Large intestine (tissue), 3 donors: ENCODE measurements around the gene CCDC174. TPM values are rescaled to one million over a fixed set of nuclear protein-coding genes. Genes with fewer than 3 reads are reported as not detected.
A peak's percentile ranks its signal among the peaks of the same experiment; 100 is the strongest.

Source experiments
- DNase-seq, 2 donors: peaks; one replicate each; pipeline versions ENCODE4 v3.0.0 to v3.0.0-alpha.2; 2013
- H3K27ac ChIP-seq: one replicate; pipeline ENCODE4 v1.5.1; 2013; ENCODE audit warnings: low read length
- H3K27me3 ChIP-seq: 2 replicates; pipeline ENCODE4 v1.6.1; 2013; ENCODE audit warnings: low read length; ENCODE audit not compliant: control insufficient read depth, insufficient read depth
- H3K36me3 ChIP-seq: 2 replicates; pipeline ENCODE4 v1.6.1; 2013; ENCODE audit warnings: low read length; ENCODE audit not compliant: control insufficient read depth, insufficient read depth
- H3K4me1 ChIP-seq: one replicate; pipeline ENCODE4 v1.6.1; 2013; ENCODE audit warnings: low read length; ENCODE audit not compliant: control insufficient read depth, insufficient read depth
- H3K4me3 ChIP-seq: one replicate; pipeline ENCODE4 v1.5.1; 2013; ENCODE audit warnings: low read length
- H3K9me3 ChIP-seq: one replicate; pipeline ENCODE4 v1.6.1; 2013; ENCODE audit warnings: mild to moderate bottlenecking, low read depth, low read length, moderate library complexity; ENCODE audit not compliant: control insufficient read depth
- WGBS: methylation state at CpG from one replicate; pipeline ENCODE4 v1.1.5; 2013; ENCODE audit warnings: low lambda C conversion rate; ENCODE audit not compliant: insufficient coverage; 5-methylcytosine and 5-hydroxymethylcytosine counted together
- polyA plus RNA-seq: library from polyadenylated mRNA; unstranded; fragments of 120-200 nt; gene quantifications from one replicate; pipeline ENCODE4 v1.2.1, GENCODE V29; 2013

The CCDC174 gene
- polyA plus RNA-seq, 1 donor, result 23.8 TPM

DNA sequence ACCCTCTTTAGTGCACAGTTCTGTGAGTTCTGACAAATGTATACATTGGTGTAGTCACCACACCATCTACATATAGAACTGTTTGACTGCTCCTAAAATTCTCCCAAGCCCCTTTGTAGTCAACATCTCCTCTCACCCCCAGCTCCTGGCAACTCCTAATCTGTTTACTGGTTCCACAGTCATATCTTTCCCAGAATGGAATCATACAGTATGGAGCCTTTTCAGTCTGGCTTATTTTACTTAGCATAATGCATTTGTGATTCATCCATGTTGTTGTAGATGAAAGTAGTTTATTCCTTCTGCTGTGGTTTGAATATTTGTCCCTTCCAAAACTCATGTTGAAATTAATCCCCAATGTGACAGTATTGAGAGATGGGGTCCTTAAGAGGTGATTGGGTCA, 41.6 kb upstream of the CCDC174 start:
- H3K4me1 ChIP-seq, result no peaks in the 10 kb centered on the region
- H3K9me3 ChIP-seq, result no peaks in the 10 kb centered on the region
- DNase-seq, result no peak
- H3K27me3 ChIP-seq, result peaks cover 48% of the 10 kb centered on the region
- no peak overlapping the region for H3K27ac ChIP-seq
- no peak overlapping the region for H3K4me3 ChIP-seq
- H3K36me3 ChIP-seq, result no peaks in the 10 kb centered on the region

DNA sequence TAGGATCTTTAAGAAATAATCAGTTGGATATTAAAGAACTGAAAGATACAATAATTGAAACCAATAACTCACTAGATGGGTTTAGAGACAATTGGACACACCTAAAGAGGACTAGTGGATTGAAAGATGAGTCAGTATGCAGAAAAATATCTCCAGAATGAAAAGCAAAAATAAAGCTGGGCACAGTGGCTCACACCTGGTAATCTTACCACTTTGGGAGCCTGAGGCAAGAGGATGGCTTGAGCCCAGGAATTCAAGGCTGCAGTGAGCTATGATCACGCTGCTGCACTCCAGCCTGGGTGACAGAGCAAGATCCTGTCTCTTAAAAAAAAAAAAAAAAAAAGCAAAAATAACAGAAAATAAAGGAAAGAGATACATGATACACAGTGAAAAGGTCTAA, 37.4 kb upstream of the CCDC174 start:
- WGBS, result no CpG with 5 or more reads among the region's 1 CpG
- no peak for DNase-seq
- H3K4me1 ChIP-seq, result no peaks in the 10 kb centered on the region
- no peak overlapping the region for H3K4me3 ChIP-seq
- H3K9me3 ChIP-seq, result no peaks in the 10 kb centered on the region
- no peaks in the 10 kb centered on the region for H3K36me3 ChIP-seq
- no peak overlapping the region for H3K27ac ChIP-seq
- H3K27me3 ChIP-seq, result peaks cover 29% of the 10 kb centered on the region

DNA sequence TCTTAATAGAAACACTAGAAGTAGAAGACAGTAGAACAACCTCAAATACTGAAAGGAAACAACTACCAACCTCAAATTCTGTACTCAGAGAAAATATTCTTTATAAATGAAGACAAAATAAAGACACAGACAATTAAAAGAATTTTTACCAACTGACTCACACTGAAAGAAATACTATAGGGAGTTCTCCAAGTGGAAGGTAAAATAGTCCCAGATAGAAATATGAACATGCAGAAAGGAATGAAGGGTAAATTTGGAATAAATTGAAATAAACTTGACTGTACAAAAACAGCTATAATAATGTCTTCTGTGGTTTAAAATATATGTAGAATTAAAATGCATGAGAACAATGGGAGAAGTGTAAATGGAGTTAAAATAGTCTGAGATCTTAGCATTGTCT, 36.7 kb upstream of the CCDC174 start:
- DNase-seq, result no peak
- Histone ChIP-seq H3K9me3 (no peaks in the 10 kb centered on the region), H3K4me3 (no peak overlapping the region), H3K27me3 (peaks cover 26% of the 10 kb centered on the region), H3K4me1 (no peaks in the 10 kb centered on the region), H3K36me3 (no peaks in the 10 kb centered on the region), H3K27ac (no peak overlapping the region)

DNA sequence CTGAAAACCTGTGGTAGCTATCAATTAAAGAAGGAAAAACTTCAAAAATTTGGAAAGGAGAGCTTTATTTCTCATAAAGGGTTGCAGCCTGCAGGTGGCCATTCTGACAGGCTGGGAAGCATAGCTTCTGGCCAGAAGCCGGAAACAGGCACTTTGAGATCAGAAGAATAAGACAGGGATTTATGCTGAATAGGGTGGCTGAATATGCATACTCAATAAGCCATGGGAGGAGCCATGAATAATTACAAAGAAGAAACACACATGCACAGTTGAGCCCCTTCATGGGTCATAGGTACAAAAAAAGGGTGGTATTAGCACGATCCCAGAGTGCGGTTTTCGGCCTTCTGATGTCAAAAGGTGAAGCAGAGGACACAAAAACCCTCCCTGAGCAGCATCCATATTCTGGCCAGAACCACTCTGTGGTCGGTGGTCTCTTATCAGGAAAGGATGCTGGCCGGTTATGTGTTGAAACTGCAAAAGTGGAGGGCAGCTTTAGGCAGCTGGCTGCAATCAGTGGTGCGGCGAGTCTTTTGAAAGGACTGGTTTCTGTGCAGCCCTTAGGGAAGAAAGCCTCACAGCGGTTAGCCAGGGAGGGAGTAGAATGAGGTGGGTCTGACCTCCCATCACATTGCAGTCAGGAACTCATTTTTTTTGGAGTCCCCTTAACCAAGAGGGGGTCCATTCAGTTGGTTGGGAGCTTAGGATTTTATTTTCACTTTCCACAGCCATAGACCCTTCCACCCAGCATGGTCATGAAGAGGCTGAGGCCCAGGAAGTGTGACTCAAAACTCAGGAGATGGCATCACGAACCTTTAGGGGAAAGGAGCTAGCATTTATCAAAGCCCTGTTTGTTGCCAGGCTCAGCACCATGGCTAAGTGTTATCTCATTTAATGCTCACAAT, 34.7 kb upstream of the CCDC174 start:
- no peak for DNase-seq
- Histone ChIP-seq H3K4me1 (no peaks in the 10 kb centered on the region), H3K9me3 (no peaks in the 10 kb centered on the region), H3K36me3 (no peaks in the 10 kb centered on the region), H3K27me3 (peaks cover 21% of the 10 kb centered on the region), H3K4me3 (no peak overlapping the region), H3K27ac (no peak overlapping the region)
- no CpG with 5 or more reads among the region's 10 CpGs for WGBS

DNA sequence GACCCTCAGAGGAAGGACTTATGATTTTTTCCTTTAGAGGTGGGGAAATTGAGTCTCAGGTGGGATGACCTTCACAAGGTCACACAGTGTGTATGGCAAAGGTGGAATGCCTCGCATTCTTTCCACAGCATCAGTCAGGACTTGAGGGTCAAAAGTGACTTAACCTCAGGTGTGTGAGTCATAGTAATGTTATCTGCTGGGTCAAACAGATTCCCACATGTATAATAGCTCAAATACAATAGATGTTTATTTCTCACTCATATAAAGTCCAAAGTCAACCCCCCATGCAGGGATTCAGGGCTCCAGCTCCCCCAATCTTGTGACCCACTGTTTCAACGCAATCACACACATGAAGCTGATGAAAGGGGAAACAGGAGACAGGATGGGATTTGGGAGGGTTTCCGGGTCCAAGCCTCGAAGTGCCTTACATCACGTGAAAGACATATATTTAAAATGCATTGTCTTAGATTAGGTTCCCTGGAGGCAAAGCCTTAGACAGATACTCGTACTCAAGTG, 34.0 kb upstream of the CCDC174 start:
- no peak for DNase-seq
- Histone ChIP-seq H3K27me3 (peaks cover 19% of the 10 kb centered on the region), H3K36me3 (no peaks in the 10 kb centered on the region), H3K9me3 (no peaks in the 10 kb centered on the region), H3K27ac (no peak overlapping the region), H3K4me3 (no peak overlapping the region), H3K4me1 (no peaks in the 10 kb centered on the region)
- 0% methylated on average over 1 of the region's 6 CpGs for WGBS

DNA sequence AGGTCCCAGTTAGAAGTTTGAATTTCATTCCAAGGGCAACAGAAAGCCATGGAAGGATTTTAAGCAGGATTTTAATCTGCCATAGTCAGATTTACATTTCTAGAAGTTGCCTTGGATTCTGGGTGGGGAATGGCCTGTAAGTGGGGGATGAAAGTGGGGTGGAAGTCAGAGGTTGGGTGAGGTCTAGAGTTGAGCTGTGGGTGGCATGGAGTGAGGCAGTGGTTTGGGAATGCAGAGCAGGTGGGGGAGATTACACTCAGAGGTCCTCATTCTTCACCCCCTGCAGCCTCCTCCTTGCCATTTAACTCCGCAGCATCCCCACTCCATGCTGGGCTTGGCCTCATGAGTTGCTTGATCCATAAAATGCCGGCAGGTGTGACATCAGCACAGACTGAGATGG, 32.0 kb upstream of the CCDC174 start:
- no peaks in the 10 kb centered on the region for H3K9me3 ChIP-seq
- H3K27me3 ChIP-seq, result peaks cover 20% of the 10 kb centered on the region
- no CpG with 5 or more reads among the region's 2 CpGs for WGBS
- no peaks in the 10 kb centered on the region for H3K4me1 ChIP-seq
- no peak for DNase-seq
- H3K36me3 ChIP-seq, result no peaks in the 10 kb centered on the region
- no peak overlapping the region for H3K27ac ChIP-seq
- H3K4me3 ChIP-seq, result no peak overlapping the region

DNA sequence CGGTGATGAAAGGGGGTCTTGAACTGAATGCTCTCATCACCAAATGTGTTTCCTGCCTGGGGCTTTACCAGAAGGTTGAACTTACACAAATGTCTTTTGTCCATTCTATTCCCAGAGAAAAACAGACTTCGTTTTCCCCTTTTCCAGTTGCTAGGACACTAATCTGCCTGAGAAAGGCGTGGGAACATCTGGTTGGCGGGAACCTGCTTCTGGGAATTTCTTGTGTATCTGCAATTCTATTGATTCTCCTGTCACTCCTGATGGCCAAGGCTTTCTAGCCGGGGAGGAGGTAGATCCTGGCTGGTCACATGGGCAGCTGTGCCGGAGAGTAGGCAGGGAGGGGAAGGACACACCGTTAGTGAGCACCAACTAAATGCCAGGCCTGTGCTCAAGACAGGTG, 31.1 kb upstream of the CCDC174 start:
- H3K4me1 ChIP-seq, result no peaks in the 10 kb centered on the region
- no peaks in the 10 kb centered on the region for H3K36me3 ChIP-seq
- no peaks in the 10 kb centered on the region for H3K9me3 ChIP-seq
- H3K27me3 ChIP-seq, result peaks cover 18% of the 10 kb centered on the region
- 20% methylated on average over 1 of the region's 7 CpGs for WGBS
- H3K27ac ChIP-seq, result no peak overlapping the region
- no peak overlapping the region for H3K4me3 ChIP-seq
- peak in 1 of 2 donors; percentile 8 for DNase-seq

DNA sequence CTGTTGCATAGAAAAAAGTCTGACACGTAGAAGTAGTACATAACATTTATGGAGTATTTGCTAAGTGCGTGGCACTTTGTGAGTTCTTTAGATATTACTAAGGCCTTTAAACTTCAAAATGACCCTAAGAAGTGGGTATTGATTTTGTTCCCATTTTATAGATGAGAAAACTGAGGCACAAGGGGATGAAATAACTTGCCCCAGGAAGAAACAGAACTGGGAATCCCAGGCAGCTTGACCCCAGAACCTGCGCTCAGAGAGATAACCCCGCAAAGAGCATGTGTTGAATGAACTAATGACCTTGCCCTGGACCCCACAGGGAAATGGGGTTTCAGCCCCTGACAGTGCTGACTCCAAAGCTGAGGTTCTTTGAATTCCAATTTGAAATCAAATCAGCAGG, 30.5 kb upstream of the CCDC174 start:
- no CpG with 5 or more reads among the region's 4 CpGs for WGBS
- DNase-seq, result no peak

DNA sequence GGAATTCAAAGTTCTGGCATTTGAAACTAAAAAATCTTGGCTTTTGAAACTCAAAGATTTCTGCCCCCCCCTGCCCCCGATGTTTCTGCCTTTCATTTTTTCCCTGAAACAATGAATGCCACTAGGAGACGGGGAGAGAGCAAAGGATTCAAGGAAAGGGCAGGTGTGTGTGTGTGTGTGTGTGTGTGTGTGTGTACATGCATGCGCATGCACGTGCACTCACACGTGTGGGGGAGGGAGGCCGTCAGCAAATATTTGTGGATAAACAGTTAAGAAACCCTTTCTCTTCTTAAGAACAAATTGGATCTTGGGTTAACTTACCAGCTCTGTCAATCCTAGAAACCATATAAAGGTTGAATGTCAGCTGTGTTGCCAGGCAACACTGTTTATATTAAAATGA, 29.2 kb upstream of the CCDC174 start:
- no CpG with 5 or more reads among the region's 6 CpGs for WGBS
- Histone ChIP-seq H3K4me3 (no peak overlapping the region), H3K4me1 (no peaks in the 10 kb centered on the region), H3K27ac (no peak overlapping the region), H3K36me3 (no peaks in the 10 kb centered on the region), H3K27me3 (peaks cover 14% of the 10 kb centered on the region), H3K9me3 (no peaks in the 10 kb centered on the region)
- DNase-seq, result no peak

More for the DNA sequence above, 30.5 kb upstream of the CCDC174 start:
- Histone ChIP-seq H3K4me3 (no peak overlapping the region), H3K9me3 (no peaks in the 10 kb centered on the region), H3K27me3 (peaks cover 16% of the 10 kb centered on the region), H3K36me3 (no peaks in the 10 kb centered on the region), H3K4me1 (no peaks in the 10 kb centered on the region), H3K27ac (no peak overlapping the region)

DNA sequence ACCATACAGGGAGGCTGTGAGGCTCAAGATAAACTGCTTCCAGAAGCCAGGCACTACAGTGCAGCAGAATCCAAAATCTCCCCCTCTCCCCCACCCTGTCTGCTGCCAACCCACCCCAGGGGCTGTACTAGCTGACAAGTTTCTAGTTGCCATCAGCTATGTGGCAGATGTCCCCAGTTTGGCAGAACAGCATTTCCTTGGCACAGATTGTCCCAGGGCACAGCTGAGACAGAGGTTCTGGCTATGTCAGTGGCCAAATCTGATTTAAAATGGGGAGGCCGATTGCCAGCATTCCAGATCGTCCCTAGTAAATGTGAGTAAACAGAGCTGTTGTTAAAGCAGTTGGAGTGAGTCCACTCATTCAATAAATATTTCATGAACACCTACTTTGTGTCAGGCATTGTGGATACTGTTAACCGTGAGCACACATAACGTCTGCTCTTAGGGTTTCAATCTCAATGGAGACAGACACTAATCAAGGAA, 28.0 kb upstream of the CCDC174 start:
- Histone ChIP-seq H3K4me1 (no peaks in the 10 kb centered on the region), H3K36me3 (no peaks in the 10 kb centered on the region), H3K27ac (no peak overlapping the region), H3K9me3 (no peaks in the 10 kb centered on the region), H3K27me3 (peaks cover 18% of the 10 kb centered on the region), H3K4me3 (no peak overlapping the region)
- no CpG with 5 or more reads among the region's 4 CpGs for WGBS
- no peak for DNase-seq

DNA sequence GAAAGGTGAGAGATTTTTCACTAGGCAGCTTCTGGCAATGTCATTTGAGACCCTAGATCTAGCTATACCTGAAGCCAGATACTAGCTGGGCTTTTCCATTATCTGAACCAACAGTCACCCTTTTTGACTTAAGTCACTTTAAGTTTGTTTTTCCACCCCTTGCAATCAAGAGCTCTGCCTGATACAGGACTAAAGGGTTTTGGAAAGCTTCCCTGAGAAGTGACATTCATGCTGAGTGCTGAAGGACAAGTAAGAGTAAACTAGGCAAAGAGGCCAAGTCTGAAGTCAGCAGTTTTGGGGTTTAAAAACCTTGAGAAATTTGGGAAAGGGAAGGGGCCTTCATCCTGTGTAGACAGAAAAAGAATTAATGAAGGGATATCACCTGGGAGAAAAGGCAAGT, 27.1 kb upstream of the CCDC174 start:
- H3K4me1 ChIP-seq, result no peaks in the 10 kb centered on the region
- no peaks in the 10 kb centered on the region for H3K9me3 ChIP-seq
- no peak overlapping the region for H3K27ac ChIP-seq
- H3K4me3 ChIP-seq, result no peak overlapping the region
- DNase-seq, result no peak
- H3K36me3 ChIP-seq, result no peaks in the 10 kb centered on the region
- peaks cover 17% of the 10 kb centered on the region for H3K27me3 ChIP-seq
